ENCODE results near the gene MAPRE2. TPM values are rescaled to one million over a fixed set of nuclear protein-coding genes. Genes with fewer than 3 reads are reported as not detected.

MAPRE2 gene
- total and polyA plus RNA-seq, 7 donors, result 3.3 to 83.4 (median 57.3) TPM

DNA sequence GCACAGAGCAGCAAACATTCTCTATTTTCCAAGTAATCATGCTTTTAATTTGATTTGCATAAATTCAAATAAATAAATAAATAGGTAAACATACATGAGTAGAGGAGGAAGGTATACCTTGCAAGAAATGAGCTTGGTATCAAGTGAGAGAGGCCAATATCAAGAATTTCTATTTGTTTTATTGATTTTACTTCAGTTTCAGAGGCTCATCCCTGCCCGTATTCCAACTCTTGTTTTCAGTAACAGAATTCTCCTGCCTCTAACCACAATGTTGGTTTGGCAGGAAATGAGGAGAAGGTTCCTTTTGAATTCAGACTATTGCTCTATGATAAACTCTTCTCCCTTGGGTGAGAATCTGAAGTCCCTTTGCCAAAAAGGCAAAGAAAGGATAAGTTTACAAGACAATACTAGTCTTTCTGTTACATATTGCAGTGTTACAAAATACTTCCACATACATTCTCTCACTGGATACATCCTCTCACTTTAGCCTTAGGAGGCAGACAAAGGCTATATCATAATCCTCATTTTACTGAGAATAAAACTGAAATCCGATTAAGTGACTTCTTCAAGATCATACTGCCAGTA is 131.3 kb downstream of the MAPRE2 start:
- Histone ChIP-seq H3K27ac (no peak overlapping the region), H3K36me3 (ENCODE audit: insufficient read depth in 1 of 2, low read depth in 1 of 2) (no peaks in the 10 kb centered on the region), H3K9me3 (peaks cover 14% of the 10 kb centered on the region), H3K27me3 (ENCODE audit: insufficient read depth in 3 of 3, low read length in 2 of 3) (no peaks in the 10 kb centered on the region), H3K4me1 (peaks cover 3% of the 10 kb centered on the region), H3K4me3 (no peak overlapping the region)
- 83 to 89% (median 83%) methylated on average over 2 of the region's 2 CpGs for WGBS, 3 donors
- TF ChIP-seq, protein P1, sequence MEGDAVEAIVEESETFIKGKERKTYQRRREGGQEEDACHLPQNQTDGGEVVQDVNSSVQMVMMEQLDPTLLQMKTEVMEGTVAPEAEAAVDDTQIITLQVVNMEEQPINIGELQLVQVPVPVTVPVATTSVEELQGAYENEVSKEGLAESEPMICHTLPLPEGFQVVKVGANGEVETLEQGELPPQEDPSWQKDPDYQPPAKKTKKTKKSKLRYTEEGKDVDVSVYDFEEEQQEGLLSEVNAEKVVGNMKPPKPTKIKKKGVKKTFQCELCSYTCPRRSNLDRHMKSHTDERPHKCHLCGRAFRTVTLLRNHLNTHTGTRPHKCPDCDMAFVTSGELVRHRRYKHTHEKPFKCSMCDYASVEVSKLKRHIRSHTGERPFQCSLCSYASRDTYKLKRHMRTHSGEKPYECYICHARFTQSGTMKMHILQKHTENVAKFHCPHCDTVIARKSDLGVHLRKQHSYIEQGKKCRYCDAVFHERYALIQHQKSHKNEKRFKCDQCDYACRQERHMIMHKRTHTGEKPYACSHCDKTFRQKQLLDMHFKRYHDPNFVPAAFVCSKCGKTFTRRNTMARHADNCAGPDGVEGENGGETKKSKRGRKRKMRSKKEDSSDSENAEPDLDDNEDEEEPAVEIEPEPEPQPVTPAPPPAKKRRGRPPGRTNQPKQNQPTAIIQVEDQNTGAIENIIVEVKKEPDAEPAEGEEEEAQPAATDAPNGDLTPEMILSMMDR (IDR thresholded peaks at IDR 0.05), result no peak
- ATAC-seq (no peak), DNase-seq (no peak)
- intact Hi-C loops (cut with DNase I), result no loop called here

DNA sequence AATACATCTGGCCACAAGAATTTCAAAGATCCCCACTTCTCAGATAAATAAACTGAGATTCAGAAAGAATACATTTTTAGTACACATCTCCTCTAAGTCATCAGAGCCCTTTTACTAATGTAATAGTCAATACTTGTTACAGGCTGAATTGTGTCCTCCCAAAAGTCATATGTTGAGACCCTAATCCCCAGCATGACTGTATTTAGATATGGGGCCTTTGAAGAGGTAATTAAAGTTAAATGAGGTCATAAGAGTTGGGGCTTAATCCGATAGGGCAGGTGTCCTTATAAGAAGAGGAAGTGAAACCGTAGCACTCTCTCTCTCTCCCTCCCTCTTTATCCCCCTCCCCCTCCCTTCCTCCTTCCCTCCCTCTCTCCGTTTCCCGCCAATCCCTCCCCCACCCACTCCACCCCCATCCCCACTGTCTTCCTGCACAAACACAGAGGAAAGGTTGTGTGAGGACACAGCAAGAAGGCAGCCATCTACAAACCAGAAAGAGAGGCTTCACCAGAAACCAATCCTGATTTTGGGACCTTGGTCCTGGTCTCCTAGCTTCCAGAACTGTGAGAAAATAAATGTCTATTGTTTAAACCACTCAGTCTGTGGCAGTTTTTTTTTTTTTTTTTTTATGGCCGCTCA is 133.0 kb downstream of the MAPRE2 start:
- Histone ChIP-seq H3K4me1 (peaks cover 3% of the 10 kb centered on the region), H3K36me3 (ENCODE audit: insufficient read depth in 1 of 2, low read depth in 1 of 2) (no peaks in the 10 kb centered on the region), H3K27ac (no peak overlapping the region), H3K27me3 (ENCODE audit: insufficient read depth in 3 of 3, low read length in 2 of 3) (no peaks in the 10 kb centered on the region), H3K9me3 (peaks cover 14% of the 10 kb centered on the region), H3K4me3 (no peak overlapping the region)
- intact Hi-C loops (cut with DNase I), result no loop called here
- DNase-seq (no peak), ATAC-seq (no peak)
- WGBS, 3 donors, result 17 to 33% (median 27%) methylated on average over 4 to 5 of the region's 5 CpGs
- TF ChIP-seq, protein P1 (IDR thresholded peaks at IDR 0.05), result no peak

DNA sequence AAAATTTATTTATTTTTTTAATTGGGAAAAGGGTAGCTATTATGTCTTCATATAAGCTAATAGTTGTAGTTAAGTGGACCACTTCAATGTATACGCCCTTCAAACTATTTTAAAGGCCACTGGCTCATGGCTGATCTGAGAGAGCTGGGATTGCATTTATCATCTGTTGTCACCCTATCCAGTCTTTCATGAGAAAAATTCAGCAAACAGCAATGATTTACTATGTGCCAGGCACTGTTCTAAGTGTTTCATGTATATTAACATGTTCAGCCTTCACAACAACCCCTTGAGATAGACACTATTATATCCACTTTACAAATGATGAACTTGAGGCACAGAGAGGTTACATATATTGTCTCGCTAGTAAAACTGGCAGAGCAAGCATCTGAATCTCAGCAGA is 133.5 kb downstream of the MAPRE2 start:
- no peak for ATAC-seq
- TF ChIP-seq, protein P1 (IDR thresholded peaks at IDR 0.05), result no peak
- H3K4me3 ChIP-seq, result no peak overlapping the region
- WGBS, 3 donors, result 98% methylated on average over 2 of the region's 2 CpGs
- DNase-seq, result no peak
- H3K27me3 ChIP-seq (ENCODE audit: insufficient read depth in 3 of 3, low read length in 2 of 3), result no peaks in the 10 kb centered on the region
- H3K4me1 ChIP-seq, result peaks cover 3% of the 10 kb centered on the region
- H3K27ac ChIP-seq, result no peak overlapping the region
- no peaks in the 10 kb centered on the region for H3K36me3 ChIP-seq (ENCODE audit: insufficient read depth in 1 of 2, low read depth in 1 of 2)
- intact Hi-C loops (cut with DNase I), result no loop called here
- H3K9me3 ChIP-seq, result peaks cover 14% of the 10 kb centered on the region

DNA sequence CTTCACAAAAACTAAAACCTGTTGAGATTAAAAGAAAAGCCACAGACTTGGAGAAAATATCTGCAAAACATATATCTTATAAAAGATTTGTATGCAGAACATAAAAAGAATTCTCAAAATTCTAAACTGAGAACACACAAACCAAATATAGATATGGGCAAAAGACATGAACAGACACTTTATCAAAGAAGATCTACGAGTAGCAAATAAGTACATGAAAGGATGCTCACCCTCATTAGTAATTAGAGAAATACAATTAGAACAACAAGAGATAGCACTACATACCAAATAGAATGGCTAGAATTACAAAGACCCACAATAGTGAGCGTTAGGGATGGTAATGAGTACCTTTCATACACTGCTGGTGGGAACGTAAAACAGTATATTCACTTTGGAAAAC is 135.7 kb downstream of the MAPRE2 start:
- TF ChIP-seq, protein P1 (IDR thresholded peaks at IDR 0.05), result no peak
- Histone ChIP-seq H3K9me3 (peaks cover 12% of the 10 kb centered on the region), H3K27me3 (ENCODE audit: insufficient read depth in 3 of 3, low read length in 2 of 3) (no peaks in the 10 kb centered on the region), H3K36me3 (ENCODE audit: insufficient read depth in 1 of 2, low read depth in 1 of 2) (no peaks in the 10 kb centered on the region), H3K4me3 (no peak overlapping the region), H3K4me1 (no peaks in the 10 kb centered on the region), H3K27ac (no peak overlapping the region)
- no peak for ATAC-seq
- WGBS, 3 donors, result 94 to 97% (median 97%) methylated on average over 3 of the region's 3 CpGs
- no peak for DNase-seq
- intact Hi-C loops (cut with DNase I), result no loop called here

Measured in psoas muscle (tissue), 8 donors.